Endothelial cell (in vitro differentiated cells): ENCODE results near the gene TKFC. TPM values are rescaled to one million over a fixed set of nuclear protein-coding genes. Genes with fewer than 3 reads are reported as not detected.

Experiments
- DNase-seq: peaks from one replicate; pipeline ENCODE4 v3.0.0; 2021; ENCODE audit warnings: low spot score
- H3K27ac Mint-ChIP-seq: one replicate; pipeline ENCODE4 v1.8.0; 2021; ENCODE audit warnings: mixed read lengths, inconsistent platforms; ENCODE audit not compliant: unreplicated experiment
- H3K27me3 Mint-ChIP-seq: one replicate; pipeline ENCODE4 v1.8.0; 2021; ENCODE audit warnings: mild to moderate bottlenecking, moderate library complexity, mixed read lengths, inconsistent platforms; ENCODE audit not compliant: unreplicated experiment
- H3K36me3 Mint-ChIP-seq: one replicate; pipeline ENCODE4 v1.8.0; 2021; ENCODE audit warnings: mild to moderate bottlenecking, low read depth, mixed read lengths, inconsistent platforms; ENCODE audit not compliant: unreplicated experiment
- H3K4me1 Mint-ChIP-seq: one replicate; pipeline ENCODE4 v1.8.0; 2021; ENCODE audit warnings: mild to moderate bottlenecking, mixed read lengths, inconsistent platforms; ENCODE audit not compliant: unreplicated experiment
- H3K4me3 Mint-ChIP-seq: one replicate; pipeline ENCODE4 v1.8.0; 2021; ENCODE audit warnings: mild to moderate bottlenecking, mixed read lengths, inconsistent platforms; ENCODE audit not compliant: unreplicated experiment
- H3K9me3 Mint-ChIP-seq: one replicate; pipeline ENCODE4 v1.8.0; 2021; ENCODE audit warnings: mixed read lengths, inconsistent platforms; ENCODE audit not compliant: unreplicated experiment
- total RNA-seq: library from RNA; stranded (reverse); fragmentation: NEBNext Ultra II Directional; extraction: Animal tissue kit (Norgen Biotek cat#: 25700); gene quantifications from one replicate; pipeline ENCODE4 v1.2.1, GENCODE V29; 2021; ENCODE audit not compliant: unreplicated experiment
- TF ChIP-seq, protein P1 (sequence below): fragments of 200-600 bp; sonication (generic); IDR thresholded peaks from one replicate; pipeline ENCODE4 v1.5.0; 2021; ENCODE audit warnings: antibody characterized with exemption; ENCODE audit not compliant: unreplicated experiment

TKFC gene
- total RNA-seq, 1 donor from 2014 or later = 53.1 TPM

DNA sequence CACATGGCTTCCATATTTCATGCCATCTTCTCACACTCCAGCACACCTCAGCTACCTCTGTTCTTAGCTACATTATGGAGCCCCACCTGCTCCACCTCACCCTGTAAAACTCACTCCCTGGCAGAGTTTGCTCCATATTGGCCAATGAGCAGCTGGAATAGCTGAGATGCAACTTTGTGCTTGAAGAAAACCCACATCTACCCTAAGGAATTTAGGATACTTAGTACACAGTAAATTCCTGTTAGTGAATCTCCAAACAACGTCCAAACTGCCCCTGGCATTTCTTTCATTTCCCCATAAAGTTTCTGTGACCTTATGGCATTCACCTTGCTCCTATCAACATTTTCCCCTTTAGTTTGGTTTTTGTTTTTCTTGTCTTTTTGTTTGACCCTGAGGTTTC lies 35.7 kb upstream of the TKFC start:
- H3K36me3 Mint-ChIP-seq = peaks cover 48% of the 10 kb centered on the region
- H3K27me3 Mint-ChIP-seq = peaks cover 18% of the 10 kb centered on the region
- peak overlapping the region; percentile 98 for H3K27ac Mint-ChIP-seq
- H3K4me3 Mint-ChIP-seq = peak overlapping the region; percentile 73
- no peak for DNase-seq
- H3K4me1 Mint-ChIP-seq = peaks cover 43% of the 10 kb centered on the region
- no peaks in the 10 kb centered on the region for H3K9me3 Mint-ChIP-seq
- TF ChIP-seq, protein P1, sequence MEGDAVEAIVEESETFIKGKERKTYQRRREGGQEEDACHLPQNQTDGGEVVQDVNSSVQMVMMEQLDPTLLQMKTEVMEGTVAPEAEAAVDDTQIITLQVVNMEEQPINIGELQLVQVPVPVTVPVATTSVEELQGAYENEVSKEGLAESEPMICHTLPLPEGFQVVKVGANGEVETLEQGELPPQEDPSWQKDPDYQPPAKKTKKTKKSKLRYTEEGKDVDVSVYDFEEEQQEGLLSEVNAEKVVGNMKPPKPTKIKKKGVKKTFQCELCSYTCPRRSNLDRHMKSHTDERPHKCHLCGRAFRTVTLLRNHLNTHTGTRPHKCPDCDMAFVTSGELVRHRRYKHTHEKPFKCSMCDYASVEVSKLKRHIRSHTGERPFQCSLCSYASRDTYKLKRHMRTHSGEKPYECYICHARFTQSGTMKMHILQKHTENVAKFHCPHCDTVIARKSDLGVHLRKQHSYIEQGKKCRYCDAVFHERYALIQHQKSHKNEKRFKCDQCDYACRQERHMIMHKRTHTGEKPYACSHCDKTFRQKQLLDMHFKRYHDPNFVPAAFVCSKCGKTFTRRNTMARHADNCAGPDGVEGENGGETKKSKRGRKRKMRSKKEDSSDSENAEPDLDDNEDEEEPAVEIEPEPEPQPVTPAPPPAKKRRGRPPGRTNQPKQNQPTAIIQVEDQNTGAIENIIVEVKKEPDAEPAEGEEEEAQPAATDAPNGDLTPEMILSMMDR = no peak

DNA sequence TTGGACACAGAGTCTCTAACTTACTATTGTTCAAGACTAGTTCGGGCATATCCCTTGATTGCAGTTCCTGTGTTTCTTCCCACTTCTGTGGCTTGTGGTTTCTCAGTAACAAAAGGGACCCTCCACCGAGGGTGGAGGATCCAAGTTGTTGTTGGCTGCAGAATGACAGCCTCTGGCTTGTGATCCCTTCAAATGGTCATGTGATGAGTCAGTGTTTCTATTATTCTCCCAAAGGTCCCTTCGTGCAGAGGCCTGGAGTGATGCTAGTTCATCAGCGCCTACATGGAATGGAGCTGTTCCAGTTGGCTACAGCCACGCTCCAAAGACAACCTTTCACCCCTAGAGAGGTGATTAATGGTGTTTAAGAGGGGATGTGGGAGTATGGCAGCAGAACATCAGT lies 35.3 kb upstream of the TKFC start:
- no peak for DNase-seq
- H3K27ac Mint-ChIP-seq = peak overlapping the region; percentile 98
- H3K4me1 Mint-ChIP-seq = peaks cover 40% of the 10 kb centered on the region
- no peaks in the 10 kb centered on the region for H3K9me3 Mint-ChIP-seq
- TF ChIP-seq, protein P1 = no peak
- H3K4me3 Mint-ChIP-seq = peak overlapping the region; percentile 71
- H3K36me3 Mint-ChIP-seq = peaks cover 49% of the 10 kb centered on the region
- H3K27me3 Mint-ChIP-seq = peaks cover 15% of the 10 kb centered on the region

DNA sequence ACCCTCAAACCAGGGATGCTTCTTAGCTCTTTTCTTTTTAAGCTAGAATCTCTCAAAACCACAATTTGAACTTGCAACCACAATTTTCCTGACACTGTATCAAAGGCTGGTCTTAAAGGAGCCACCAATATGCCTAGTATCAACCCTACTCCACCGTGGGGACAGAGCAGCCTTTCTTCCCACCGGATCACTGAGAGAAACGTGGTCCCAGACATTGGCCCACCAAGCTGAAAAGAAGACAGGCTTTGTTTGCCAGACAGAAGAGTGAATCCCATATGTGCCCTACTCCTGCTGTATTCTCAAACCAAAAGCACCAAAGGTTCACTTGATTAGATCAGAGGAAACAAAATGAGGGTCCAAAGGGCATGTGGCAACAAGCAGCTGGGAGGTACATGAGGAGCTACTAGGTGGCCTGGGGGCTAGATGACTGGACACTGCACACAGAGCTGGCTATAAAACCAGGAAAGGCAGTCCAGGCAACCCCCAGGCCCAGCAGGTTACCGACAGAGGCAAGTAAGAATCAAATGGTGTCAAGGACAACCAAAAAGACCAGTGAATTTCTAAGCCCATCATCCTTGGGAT lies 34.3 kb upstream of the TKFC start:
- Mint-ChIP-seq H3K9me3 (no peaks in the 10 kb centered on the region), H3K36me3 (peaks cover 53% of the 10 kb centered on the region), H3K27ac (peak overlapping the region; percentile 42), H3K4me1 (peaks cover 34% of the 10 kb centered on the region), H3K4me3 (peak overlapping the region; percentile 42), H3K27me3 (peaks cover 9% of the 10 kb centered on the region)
- TF ChIP-seq, protein P1 = no peak
- DNase-seq = no peak

DNA sequence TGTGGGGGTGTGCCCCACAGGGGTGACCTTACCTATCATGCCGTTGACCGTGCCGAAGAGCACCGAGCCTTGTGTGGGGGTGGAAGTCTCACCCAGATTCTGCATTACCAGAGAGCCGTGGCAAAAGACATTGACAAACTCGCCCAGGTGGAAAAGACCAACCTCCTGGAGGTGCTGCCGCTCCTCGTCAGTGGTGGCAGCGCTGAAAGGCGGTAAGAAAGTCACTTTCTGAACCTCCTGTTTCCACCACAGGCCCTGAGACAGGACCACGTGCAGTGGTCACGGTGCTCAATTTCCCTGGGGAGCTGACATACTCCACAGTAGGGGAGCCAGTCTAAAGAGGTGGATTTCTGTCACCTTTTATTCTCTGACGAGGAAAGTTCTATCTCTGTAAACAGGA lies 30.5 kb upstream of the TKFC start:
- Mint-ChIP-seq H3K36me3 (peaks cover 50% of the 10 kb centered on the region), H3K4me1 (peaks cover 19% of the 10 kb centered on the region), H3K4me3 (no peak overlapping the region), H3K9me3 (no peaks in the 10 kb centered on the region), H3K27me3 (peaks cover 4% of the 10 kb centered on the region), H3K27ac (no peak overlapping the region)
- TF ChIP-seq, protein P1 = no peak
- DNase-seq = no peak

DNA sequence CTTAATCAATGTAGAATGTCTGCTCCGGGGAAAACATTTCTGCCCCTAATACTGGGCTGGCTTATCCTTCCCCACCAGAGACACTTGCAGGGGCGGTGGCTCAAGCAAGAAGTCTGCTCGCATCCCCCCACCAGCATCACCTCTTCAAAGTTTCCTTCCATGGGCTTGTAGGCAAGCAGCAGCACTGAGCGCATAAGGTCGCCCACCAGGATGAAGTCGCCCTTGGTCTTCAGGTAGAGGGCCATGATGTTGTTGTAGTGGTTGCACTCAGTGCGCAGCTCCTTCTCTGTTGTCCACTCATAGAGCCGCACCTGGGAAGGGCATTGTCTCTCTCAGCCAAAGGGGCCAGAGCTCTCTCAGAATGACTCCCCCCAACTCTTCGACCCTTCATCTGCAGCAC lies 29.3 kb upstream of the TKFC start:
- peaks cover 7% of the 10 kb centered on the region for H3K4me1 Mint-ChIP-seq
- TF ChIP-seq, protein P1 = no peak
- H3K27ac Mint-ChIP-seq = no peak overlapping the region
- H3K9me3 Mint-ChIP-seq = no peaks in the 10 kb centered on the region
- H3K4me3 Mint-ChIP-seq = peak overlapping the region; percentile 57
- peaks cover 2% of the 10 kb centered on the region for H3K27me3 Mint-ChIP-seq
- no peak for DNase-seq
- peaks cover 43% of the 10 kb centered on the region for H3K36me3 Mint-ChIP-seq
